HEK293 (cell line): ENCODE data around the gene HOTAIR.
A peak's percentile ranks its signal among the peaks of the same experiment; 100 is the strongest.

ENCODE experiments used
- GFI1B ChIP-seq: fragments of 450-650 bp; formaldehyde crosslinking; IDR thresholded peaks from 2 replicates; pipeline ENCODE4 v1.5.1; 2016; ENCODE audit warnings: missing biosample characterization, missing genetic modification characterization
- KLF1 ChIP-seq: fragments of 450-650 bp; formaldehyde crosslinking; IDR thresholded peaks from 2 replicates; pipeline ENCODE4 v1.5.1; 2016; ENCODE audit warnings: missing biosample characterization, missing genetic modification characterization
- KLF10 ChIP-seq: fragments of 450-650 bp; IDR thresholded peaks from 2 replicates; pipeline ENCODE4 v1.5.1; 2018; ENCODE audit warnings: missing biosample characterization, mild to moderate bottlenecking, missing genetic modification characterization
- KLF9 ChIP-seq: fragments of 450-650 bp; formaldehyde crosslinking; IDR thresholded peaks from 2 replicates; pipeline ENCODE4 v1.5.1; 2016; ENCODE audit warnings: missing biosample characterization, missing genetic modification characterization, low read depth
- OSR2 ChIP-seq: fragments of 450-650 bp; formaldehyde crosslinking; IDR thresholded peaks from 2 replicates; pipeline ENCODE4 v1.5.1; 2016; ENCODE audit warnings: missing biosample characterization, missing genetic modification characterization
- PRDM6 ChIP-seq: fragments of 450-650 bp; formaldehyde crosslinking; IDR thresholded peaks from 2 replicates; pipeline ENCODE4 v1.5.1; 2017; ENCODE audit warnings: missing biosample characterization, missing genetic modification characterization
- SP2 ChIP-seq: fragments of 450-650 bp; formaldehyde crosslinking; IDR thresholded peaks from 2 replicates; pipeline ENCODE4 v1.5.1; 2016; ENCODE audit warnings: missing biosample characterization, missing genetic modification characterization
- ZBTB1 ChIP-seq: fragments of 450-650 bp; formaldehyde crosslinking; IDR thresholded peaks from 2 replicates; pipeline ENCODE4 v1.5.1; 2016; ENCODE audit warnings: missing biosample characterization, missing genetic modification characterization
- ZBTB10 ChIP-seq: fragments of 450-650 bp; formaldehyde crosslinking; IDR thresholded peaks from 2 replicates; pipeline ENCODE4 v1.5.1; 2016; ENCODE audit warnings: missing biosample characterization, missing genetic modification characterization
- ZBTB6 ChIP-seq: fragments of 450-650 bp; formaldehyde crosslinking; IDR thresholded peaks from 2 replicates; pipeline ENCODE4 v1.5.1; 2017; ENCODE audit warnings: missing biosample characterization, missing genetic modification characterization
- ZFP41 ChIP-seq: fragments of 450-650 bp; formaldehyde crosslinking; IDR thresholded peaks from 2 replicates; pipeline ENCODE4 v1.5.1; 2016; ENCODE audit warnings: missing biosample characterization, missing genetic modification characterization, borderline replicate concordance
- ZIC2 ChIP-seq: fragments of 450-650 bp; formaldehyde crosslinking; IDR thresholded peaks from 2 replicates; pipeline ENCODE4 v1.5.1; 2016; ENCODE audit warnings: missing biosample characterization, missing genetic modification characterization
- ZNF10 ChIP-seq: fragments of 450-650 bp; formaldehyde crosslinking; IDR thresholded peaks from 2 replicates; pipeline ENCODE4 v1.5.1; 2017; ENCODE audit warnings: missing biosample characterization, missing genetic modification characterization
- ZNF112 ChIP-seq: fragments of 450-650 bp; formaldehyde crosslinking; IDR thresholded peaks from 2 replicates; pipeline ENCODE4 v1.5.0; 2017; ENCODE audit warnings: missing biosample characterization, missing genetic modification characterization
- ZNF16 ChIP-seq: fragments of 450-650 bp; formaldehyde crosslinking; IDR thresholded peaks from 2 replicates; pipeline ENCODE4 v1.5.1; 2016; ENCODE audit warnings: low read depth, missing biosample characterization, missing genetic modification characterization
- ZNF169 ChIP-seq: fragments of 450-650 bp; formaldehyde crosslinking; IDR thresholded peaks from 2 replicates; pipeline ENCODE4 v1.5.1; 2016; ENCODE audit warnings: missing biosample characterization, missing genetic modification characterization
- ZNF2 ChIP-seq: fragments of 450-650 bp; formaldehyde crosslinking; IDR thresholded peaks from 2 replicates; pipeline ENCODE4 v1.5.1; 2016; ENCODE audit warnings: missing biosample characterization, missing genetic modification characterization
- ZNF549 ChIP-seq: fragments of 450-650 bp; IDR thresholded peaks from 2 replicates; pipeline ENCODE4 v1.5.1; 2018; ENCODE audit warnings: missing biosample characterization, missing genetic modification characterization, mild to moderate bottlenecking, inconsistent platforms, moderate library complexity
- ZNF558 ChIP-seq: fragments of 450-650 bp; formaldehyde crosslinking; IDR thresholded peaks from 2 replicates; pipeline ENCODE4 v1.5.1; 2016; ENCODE audit warnings: missing biosample characterization, missing genetic modification characterization
- ZNF571 ChIP-seq: fragments of 450-650 bp; formaldehyde crosslinking; IDR thresholded peaks from 2 replicates; pipeline ENCODE4 v1.5.0; 2017; ENCODE audit warnings: missing biosample characterization, missing genetic modification characterization
- ZNF623 ChIP-seq: fragments of 450-650 bp; formaldehyde crosslinking; IDR thresholded peaks from 2 replicates; pipeline ENCODE4 v1.5.1; 2016; ENCODE audit warnings: missing biosample characterization, missing genetic modification characterization
- ZNF692 ChIP-seq: fragments of 450-650 bp; formaldehyde crosslinking; IDR thresholded peaks from 2 replicates; pipeline ENCODE4 v1.5.1; 2016; ENCODE audit warnings: missing biosample characterization, missing genetic modification characterization
- ZNF704 ChIP-seq: fragments of 450-650 bp; formaldehyde crosslinking; IDR thresholded peaks from 2 replicates; pipeline ENCODE4 v1.5.1; 2016; ENCODE audit warnings: missing biosample characterization, missing genetic modification characterization
- ZNF777 ChIP-seq: fragments of 450-650 bp; formaldehyde crosslinking; IDR thresholded peaks from 2 replicates; pipeline ENCODE4 v1.5.1; 2017; ENCODE audit warnings: missing biosample characterization, missing genetic modification characterization, borderline replicate concordance
- ZNF837 ChIP-seq: fragments of 450-650 bp; formaldehyde crosslinking; IDR thresholded peaks from 2 replicates; pipeline ENCODE4 v1.5.1; 2016; ENCODE audit warnings: missing biosample characterization, missing genetic modification characterization
- ZSCAN16 ChIP-seq: fragments of 450-650 bp; formaldehyde crosslinking; IDR thresholded peaks from 2 replicates; pipeline ENCODE4 v1.5.1; 2016; ENCODE audit warnings: missing biosample characterization, missing genetic modification characterization
- ZXDB ChIP-seq: fragments of 450-650 bp; formaldehyde crosslinking; IDR thresholded peaks from 2 replicates; pipeline ENCODE4 v1.5.1; 2016; ENCODE audit warnings: missing biosample characterization, missing genetic modification characterization

HOTAIR gene

GRCh38 chr12:53974084-53975063, at the start of gene HOTAIR (continued):
- TF ChIP-seq KLF1 (no peak), ZBTB10 (tag by site-specific recombination) (peak; percentile 21; the same call in 1 of the 2 replicates), ZNF558 (no peak), SP2 (tag by site-specific recombination) (peak; percentile 65), ZXDB (tag by site-specific recombination) (peak; percentile 72), ZNF10 (tag by site-specific recombination) (no peak), ZNF704 (tag by site-specific recombination) (no peak), ZNF837 (no peak), PRDM6 (tag by site-specific recombination) (peak; percentile 4), ZNF549 (tag by site-specific recombination) (no peak), ZNF777 (no peak), ZNF16 (tag by site-specific recombination) (no peak), ZNF692 (tag by site-specific recombination) (no peak), ZIC2 (tag by site-specific recombination) (peak; percentile 82), OSR2 (tag by site-specific recombination) (no peak), ZNF169 (tag by site-specific recombination) (no peak), KLF9 (tag by site-specific recombination) (no peak), ZFP41 (tag by site-specific recombination) (no peak), ZBTB6 (tag by site-specific recombination) (peak; percentile 27; the same call in 1 of the 2 replicates), ZNF571 (tag by site-specific recombination) (no peak), ZNF112 (tag by site-specific recombination) (no peak), KLF10 (peak; percentile 19; the same call in 1 of the 2 replicates), ZNF2 (tag by site-specific recombination) (0 out of 2 replicates have a peak, but pooled peaks have one; percentile 24), GFI1B (peak; percentile 89), ZSCAN16 (tag by site-specific recombination) (no peak), ZNF623 (tag by site-specific recombination) (no peak), ZBTB1 (no peak)
